GM18867 (cell line): Measurements from ENCODE around the gene DYSF.

ENCODE experiments used
- ATAC-seq: cut with Tn5 transposase; IDR thresholded peaks from one replicate; pipeline ENCODE4 v1.9.1; 2021; ENCODE audit warnings: mild to moderate bottlenecking, moderate library complexity; ENCODE audit not compliant: unreplicated experiment

The DYSF gene

GRCh38 chr2:71455741-71456569 is 2.6 kb downstream of the DYSF start:
- no peak for ATAC-seq

- ATAC-seq: no peak
Observed at GRCh38 chr2:71456617-71457016, 3.3 kb downstream of the DYSF start.

GRCh38 chr2:71457123-71457915 is 4.0 kb downstream of the DYSF start:
- no peak for ATAC-seq

GRCh38 chr2:71457923-71458322 is 4.6 kb downstream of the DYSF start:
- no peak for ATAC-seq

- ATAC-seq: no peak
Observed at GRCh38 chr2:71458413-71459083, 5.2 kb downstream of the DYSF start.

GRCh38 chr2:71459084-71459431 is 5.7 kb downstream of the DYSF start:
- no peak for ATAC-seq

GRCh38 chr2:71460056-71460455 is 6.7 kb downstream of the DYSF start:
- no peak for ATAC-seq

GRCh38 chr2:71460595-71461303 is 7.4 kb downstream of the DYSF start:
- no peak for ATAC-seq

GRCh38 chr2:71461304-71461671 is 7.9 kb downstream of the DYSF start:
- no peak for ATAC-seq

- no peak for ATAC-seq
Observed at GRCh38 chr2:71462056-71462605, 8.8 kb downstream of the DYSF start.

- ATAC-seq: no peak
Observed at GRCh38 chr2:71462641-71463341, 9.4 kb downstream of the DYSF start.

GRCh38 chr2:71463342-71463654 is 9.9 kb downstream of the DYSF start:
- no peak for ATAC-seq

- no peak for ATAC-seq
Observed at GRCh38 chr2:71464389-71464788, 11.0 kb downstream of the DYSF start.

- no peak for ATAC-seq
Observed at GRCh38 chr2:71465356-71465755, 12.0 kb downstream of the DYSF start.

- no peak for ATAC-seq
Observed at GRCh38 chr2:71465961-71466300, 12.6 kb downstream of the DYSF start.

GRCh38 chr2:71466301-71467179 is 13.2 kb downstream of the DYSF start:
- ATAC-seq: no peak

- ATAC-seq: no peak
Observed at GRCh38 chr2:71467180-71467815, 13.9 kb downstream of the DYSF start.

- ATAC-seq: no peak
Observed at GRCh38 chr2:71468279-71469015, 15.1 kb downstream of the DYSF start.
